Neural crest cell (in vitro differentiated cells): Measurements from ENCODE around the gene NUP214. TPM values are rescaled to one million over a fixed set of nuclear protein-coding genes. Genes with fewer than 3 reads are reported as not detected.

Experiments
- DNase-seq: peaks from one replicate; pipeline ENCODE4 v3.0.0; 2021; ENCODE audit warnings: low read depth, mixed read lengths, low spot score
- H3K27ac Mint-ChIP-seq: one replicate; pipeline ENCODE4 v1.8.0; 2021; ENCODE audit warnings: mild to moderate bottlenecking, mixed read lengths; ENCODE audit not compliant: unreplicated experiment
- H3K27me3 Mint-ChIP-seq: 2 replicates; pipeline ENCODE4 v1.8.0; 2021; ENCODE audit warnings: low read depth, mild to moderate bottlenecking, mixed read lengths
- H3K36me3 Mint-ChIP-seq: 2 replicates; pipeline ENCODE4 v1.8.0; 2021; ENCODE audit warnings: low read depth, mild to moderate bottlenecking, mixed read lengths
- H3K4me1 Mint-ChIP-seq: 2 replicates; pipeline ENCODE4 v1.8.0; 2021; ENCODE audit warnings: mixed read lengths
- H3K4me3 Mint-ChIP-seq: one replicate; pipeline ENCODE4 v1.8.0; 2021; ENCODE audit warnings: mild to moderate bottlenecking, mixed read lengths
- H3K9me3 Mint-ChIP-seq: 2 replicates; pipeline ENCODE4 v1.8.0; 2021; ENCODE audit warnings: mixed read lengths
- CTCF ChIP-seq: fragments of 200-600 bp; sonication (generic); conservative IDR thresholded peaks from 2 replicates; pipeline ENCODE4 v1.5.0; 2021; ENCODE audit warnings: antibody characterized with exemption, mild to moderate bottlenecking
- total RNA-seq: library from RNA; stranded (reverse); gene quantifications from 2 replicates; pipeline ENCODE4 v1.2.1, GENCODE V29; 2021

The NUP214 gene
- total RNA-seq, 1 donor from 2014 or later: 77.9 TPM

GRCh38 chr9:131233995-131234394, 108.6 kb downstream of the NUP214 start:
- Mint-ChIP-seq H3K9me3 (no peaks in the 10 kb centered on the region), H3K36me3 (no peaks in the 10 kb centered on the region), H3K27me3 (no peaks in the 10 kb centered on the region), H3K4me3 (no peak overlapping the region), H3K4me1 (peaks cover 13% of the 10 kb centered on the region), H3K27ac (no peak overlapping the region)
- no peak for DNase-seq
- TF ChIP-seq CTCF: no peak

DNA sequence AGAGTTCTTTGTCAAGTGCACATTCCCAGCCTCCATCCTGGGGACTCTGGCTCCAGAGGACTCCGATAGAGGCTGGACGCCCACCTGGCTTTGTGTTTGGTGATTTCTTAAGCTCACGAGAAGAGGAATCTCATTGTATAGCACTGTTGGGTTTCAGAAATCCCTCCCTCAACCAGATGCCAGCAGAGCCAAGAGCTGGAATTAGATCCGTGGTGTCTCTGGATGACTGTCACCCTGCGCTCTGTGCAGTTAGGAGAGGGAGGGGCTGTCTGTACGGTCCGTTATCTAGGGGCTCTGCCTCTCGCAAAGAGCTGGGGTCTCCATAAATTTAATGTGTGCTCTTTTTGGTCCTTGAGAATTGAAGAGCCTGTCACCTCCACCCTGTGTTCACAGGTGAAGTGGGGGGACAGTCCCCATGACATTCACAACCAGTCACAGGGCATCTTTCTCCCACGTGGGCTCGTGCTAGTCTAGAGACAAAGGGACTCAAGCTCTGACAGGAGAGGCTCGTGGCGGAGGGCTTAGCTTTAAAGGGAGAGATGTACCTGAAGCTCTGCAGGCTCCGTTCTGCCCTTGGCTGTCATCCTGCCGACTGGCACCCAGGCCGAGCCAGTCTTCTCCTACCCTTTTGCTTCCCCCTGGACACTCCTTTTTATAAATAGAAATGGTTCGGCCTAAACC, 109.6 kb downstream of the NUP214 start:
- Mint-ChIP-seq H3K9me3 (no peaks in the 10 kb centered on the region), H3K4me1 (peaks cover 19% of the 10 kb centered on the region), H3K27ac (peak overlapping the region; percentile 71), H3K36me3 (no peaks in the 10 kb centered on the region), H3K27me3 (no peaks in the 10 kb centered on the region), H3K4me3 (no peak overlapping the region)
- no peak for DNase-seq
- no peak for TF ChIP-seq CTCF

DNA sequence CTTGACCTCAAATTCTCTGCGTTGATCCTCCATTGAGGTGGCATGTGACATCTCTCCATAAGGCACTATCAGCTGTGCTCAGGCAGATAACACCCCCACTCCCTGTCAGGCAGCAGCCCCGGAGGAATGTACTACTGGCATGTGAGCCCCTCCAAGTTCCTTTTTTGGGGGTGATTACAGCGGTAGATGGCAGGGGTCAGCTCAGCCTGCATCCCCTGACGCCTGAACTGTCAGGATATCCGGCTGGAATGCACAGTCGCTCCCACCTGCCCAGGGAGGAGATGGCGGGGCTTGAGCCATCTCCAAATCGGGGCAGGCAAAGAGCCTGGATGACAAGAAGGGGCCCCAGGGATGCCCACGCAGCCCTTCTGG, 110.1 kb downstream of the NUP214 start:
- DNase-seq: no peak
- no peak for TF ChIP-seq CTCF
- no peaks in the 10 kb centered on the region for H3K36me3 Mint-ChIP-seq
- H3K9me3 Mint-ChIP-seq: no peaks in the 10 kb centered on the region
- peaks cover 25% of the 10 kb centered on the region for H3K4me1 Mint-ChIP-seq
- no peaks in the 10 kb centered on the region for H3K27me3 Mint-ChIP-seq
- H3K27ac Mint-ChIP-seq: peak overlapping the region; percentile 50
- no peak overlapping the region for H3K4me3 Mint-ChIP-seq

- no peak for TF ChIP-seq CTCF
- Mint-ChIP-seq H3K36me3 (no peaks in the 10 kb centered on the region), H3K4me3 (no peak overlapping the region), H3K4me1 (peaks cover 25% of the 10 kb centered on the region), H3K27ac (no peak overlapping the region), H3K27me3 (no peaks in the 10 kb centered on the region), H3K9me3 (no peaks in the 10 kb centered on the region)
- DNase-seq: no peak
These were observed 110.8 kb downstream of the NUP214 start for GRCh38 chr9:131236161-131236560.

DNA sequence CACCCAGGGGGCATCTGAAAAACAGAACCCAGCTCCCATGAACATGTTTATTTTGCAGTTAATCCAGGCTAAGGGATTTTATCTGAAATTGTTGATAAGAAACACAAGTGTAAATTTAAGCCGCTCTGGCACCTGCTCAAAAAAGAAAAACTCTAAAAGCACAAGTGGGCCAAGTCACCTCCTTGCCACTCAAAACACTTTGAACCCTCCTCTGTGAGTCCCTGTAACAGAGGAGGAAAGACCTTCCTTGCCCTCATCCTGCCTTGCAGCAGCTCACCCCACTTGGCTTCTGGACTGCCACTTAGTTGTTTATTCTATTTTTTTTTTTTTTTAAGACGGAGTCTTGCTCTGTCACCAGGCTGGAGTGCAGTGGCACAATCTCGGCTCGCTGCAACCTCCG, 111.4 kb downstream of the NUP214 start:
- no peaks in the 10 kb centered on the region for H3K36me3 Mint-ChIP-seq
- no peak for TF ChIP-seq CTCF
- H3K27ac Mint-ChIP-seq: no peak overlapping the region
- no peaks in the 10 kb centered on the region for H3K9me3 Mint-ChIP-seq
- H3K27me3 Mint-ChIP-seq: no peaks in the 10 kb centered on the region
- H3K4me3 Mint-ChIP-seq: no peak overlapping the region
- H3K4me1 Mint-ChIP-seq: peaks cover 25% of the 10 kb centered on the region
- no peak for DNase-seq
